Spleen (tissue), 11 donors: Measurements from ENCODE around the gene COL16A1. TPM values are rescaled to one million over a fixed set of nuclear protein-coding genes. Genes with fewer than 3 reads are reported as not detected.

Experiments
- DNase-seq: peaks from one replicate; pipeline ENCODE4 v3.0.0-alpha.2; 2020
- H3K27ac ChIP-seq, 8 donors: fragments of 200-600 bp; sonication (generic) in 7 of 8; 1 replicate in 4 of 8; 2 replicates in 4 of 8; pipeline versions ENCODE4 v1.5.0 to v1.8.0; 2016 to 2021; ENCODE audit warnings: inconsistent platforms in 4 of 8, mild to moderate bottlenecking in 4 of 8, moderate library complexity in 1 of 8
- H3K27me3 ChIP-seq, 7 donors: fragments of 200-600 bp; sonication (generic) in 6 of 7; replicated peaks in 1 of 7; 1 replicate in 4 of 7; 2 replicates in 3 of 7; pipeline versions ENCODE4 v1.5.0 to v1.8.0; 2016 to 2021; ENCODE audit warnings: inconsistent platforms in 3 of 7, mild to moderate bottlenecking in 1 of 7
- H3K36me3 ChIP-seq, 6 donors: fragments of 200-600 bp; sonication (generic) in 5 of 6; 1 replicate in 4 of 6; 2 replicates in 2 of 6; pipeline versions ENCODE4 v1.5.0 to v1.8.0; 2016 to 2021; ENCODE audit warnings: inconsistent platforms in 2 of 6
- H3K4me1 ChIP-seq, 6 donors: fragments of 200-600 bp; sonication (generic) in 5 of 6; 1 replicate in 3 of 6; 2 replicates in 3 of 6; pipeline versions ENCODE4 v1.5.0 to v1.8.0; 2016 to 2021; ENCODE audit warnings: inconsistent platforms in 3 of 6
- H3K4me3 ChIP-seq, 8 donors: fragments of 200-600 bp; sonication (generic) in 7 of 8; 1 replicate in 4 of 8; 2 replicates in 4 of 8; pipeline versions ENCODE4 v1.5.0 to v1.8.0; 2016 to 2021; ENCODE audit warnings: inconsistent platforms in 4 of 8, mild to moderate bottlenecking in 4 of 8, moderate library complexity in 2 of 8
- H3K9me3 ChIP-seq, 8 donors: fragments of 200-600 bp; sonication (generic) in 7 of 8; 1 replicate in 4 of 8; 2 replicates in 4 of 8; pipeline versions ENCODE4 v1.5.0 to v1.8.0; 2016 to 2021; ENCODE audit warnings: inconsistent platforms in 4 of 8
- POLR2A ChIP-seq, 3 donors: fragments of 450-650 bp; IDR thresholded peaks; one replicate each; pipeline ENCODE4 v1.5.1; 2017; ENCODE audit warnings: antibody characterized with exemption in 3 of 3, mild to moderate bottlenecking in 1 of 3
- POLR2AphosphoS5 ChIP-seq, 3 donors: sonication (generic); formaldehyde crosslinking; IDR thresholded peaks; one replicate each; pipeline ENCODE4 v1.5.1; 2017; ENCODE audit warnings: antibody characterized with exemption in 3 of 3
- WGBS, 5 donors: extraction: QIAGEN DNeasy Blood & Tissue Kit in 3 of 5; methylation state at CpG; one replicate each; pipeline versions ENCODE4 v1.1.5 to v1.1.7; 2013 to 2018; 5-methylcytosine and 5-hydroxymethylcytosine counted together
- intact Hi-C: fragments of 100-400 bp; cut with DNase I; formaldehyde crosslinking; loops from one replicate; pipeline ENCODE4 v1.15.0; 2023; ENCODE audit warnings: low total_unique reads
- polyA plus RNA-seq, 3 donors: library from polyadenylated mRNA; stranded (reverse); fragments of 200-250 nt; gene quantifications; one replicate each; pipeline ENCODE4 v1.2.1, GENCODE V29; 2013
- total RNA-seq, 7 donors: library from RNA; depleted of rRNA in 3 of 7; stranded (reverse); fragments of >200 nt in 3 of 7; fragmentation: NEBNext Ultra II Directional in 4 of 7; extraction: Animal tissue kit (Norgen Biotek cat#: 25700) in 4 of 7; gene quantifications; one replicate each; pipeline versions ENCODE4 v1.1.0 to v1.2.1, GENCODE V29; 2016 to 2021
- TF ChIP-seq, protein P1 (sequence below), 11 experiments: fragments of 200-600 bp in 7 of 11; fragments of 450-650 bp in 4 of 11; sonication (generic) in 4 of 11; IDR thresholded peaks in 8 of 11; conservative IDR thresholded peaks in 3 of 11; 1 replicate in 7 of 11; 2 replicates in 4 of 11; pipeline versions ENCODE4 v1.4.0 to v1.8.0; 2016 to 2021; ENCODE audit warnings: antibody characterized with exemption in 11 of 11, inconsistent platforms in 4 of 11, mild to moderate bottlenecking in 1 of 11
- donor health status: healthy with polysubstance abuse.
- donor health status: DM: no; HTN: no; CAD: no; lungs with moderate emphysema.
- donor health status: DM: no; HTN: no; CAD: no.
- donor health status: Bipolar disorder and iron deficiency.
- donor health status: healthy.
- donor health status: DM: no; HTN: no; CAD: no.
- donor health status: DM: yes; HTN: yes; CAD: no.

The COL16A1 gene
- total and polyA plus RNA-seq, 10 donors: 4.7 to 25.6 (median 12.5) TPM

GRCh38 chr1:31669786-31670592 lies 33.8 kb downstream of the COL16A1 start:
- peak overlapping the region in 2 of 8 donors; percentile 11 to 28 for H3K4me3 ChIP-seq
- peaks cover 10 to 38% (median 24%) of the 10 kb centered on the region in 6 donors for H3K4me1 ChIP-seq
- H3K9me3 ChIP-seq: no peaks in the 10 kb centered on the region
- H3K27ac ChIP-seq: peak overlapping the region in 4 of 8 donors; percentile 56 to 66 (median 61)
- WGBS, 5 donors: 8 to 16% (median 12%) methylated on average over 30 of the region's 30 CpGs
- TF ChIP-seq, protein P1, sequence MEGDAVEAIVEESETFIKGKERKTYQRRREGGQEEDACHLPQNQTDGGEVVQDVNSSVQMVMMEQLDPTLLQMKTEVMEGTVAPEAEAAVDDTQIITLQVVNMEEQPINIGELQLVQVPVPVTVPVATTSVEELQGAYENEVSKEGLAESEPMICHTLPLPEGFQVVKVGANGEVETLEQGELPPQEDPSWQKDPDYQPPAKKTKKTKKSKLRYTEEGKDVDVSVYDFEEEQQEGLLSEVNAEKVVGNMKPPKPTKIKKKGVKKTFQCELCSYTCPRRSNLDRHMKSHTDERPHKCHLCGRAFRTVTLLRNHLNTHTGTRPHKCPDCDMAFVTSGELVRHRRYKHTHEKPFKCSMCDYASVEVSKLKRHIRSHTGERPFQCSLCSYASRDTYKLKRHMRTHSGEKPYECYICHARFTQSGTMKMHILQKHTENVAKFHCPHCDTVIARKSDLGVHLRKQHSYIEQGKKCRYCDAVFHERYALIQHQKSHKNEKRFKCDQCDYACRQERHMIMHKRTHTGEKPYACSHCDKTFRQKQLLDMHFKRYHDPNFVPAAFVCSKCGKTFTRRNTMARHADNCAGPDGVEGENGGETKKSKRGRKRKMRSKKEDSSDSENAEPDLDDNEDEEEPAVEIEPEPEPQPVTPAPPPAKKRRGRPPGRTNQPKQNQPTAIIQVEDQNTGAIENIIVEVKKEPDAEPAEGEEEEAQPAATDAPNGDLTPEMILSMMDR (IDR thresholded peaks at IDR 0.05 in 8 of 11, conservative IDR thresholded peaks at IDR 0.05 in 3 of 11): peak in 1 of 11 experiments; percentile 8
- TF ChIP-seq POLR2AphosphoS5 (IDR thresholded peaks at IDR 0.05) (peak in 1 of 3 donors; percentile 6), POLR2A (IDR thresholded peaks at IDR 0.05) (no peak)
- peaks cover 0 to 34% (median 5%) of the 10 kb centered on the region in 7 donors for H3K27me3 ChIP-seq
- DNase-seq: no peak
- intact Hi-C loops: loop anchor here (10.0 kb wide), 1 partner anchor 45 kb away; no protein-coding TSS in a partner anchor
- H3K36me3 ChIP-seq: no peaks in the 10 kb centered on the region

- no peak for TF ChIP-seq POLR2A (IDR thresholded peaks at IDR 0.05)
- TF ChIP-seq, protein P1 (IDR thresholded peaks at IDR 0.05 in 8 of 11, conservative IDR thresholded peaks at IDR 0.05 in 3 of 11): no peak
- no peak for TF ChIP-seq POLR2AphosphoS5 (IDR thresholded peaks at IDR 0.05)
- H3K27me3 ChIP-seq: peaks cover 0 to 34% (median 5%) of the 10 kb centered on the region in 7 donors
- no peaks in the 10 kb centered on the region for H3K9me3 ChIP-seq
- H3K36me3 ChIP-seq: no peaks in the 10 kb centered on the region
- 54 to 74% (median 58%) methylated on average over 7 of the region's 7 CpGs for WGBS, 5 donors
- no peak overlapping the region for H3K27ac ChIP-seq
- H3K4me3 ChIP-seq: no peak overlapping the region
- intact Hi-C loops: loop anchor here (10.0 kb wide), 1 partner anchor 45 kb away; no protein-coding TSS in a partner anchor
- DNase-seq: no peak
- H3K4me1 ChIP-seq: peaks cover 10 to 38% (median 24%) of the 10 kb centered on the region in 6 donors
These were observed 34.4 kb downstream of the COL16A1 start for GRCh38 chr1:31669433-31669785.

- Histone ChIP-seq H3K36me3 (no peaks in the 10 kb centered on the region), H3K4me1 (peaks cover 10 to 46% (median 24%) of the 10 kb centered on the region in 6 donors), H3K27me3 (peaks cover 0 to 37% (median 5%) of the 10 kb centered on the region in 7 donors), H3K27ac (no peak overlapping the region), H3K9me3 (no peaks in the 10 kb centered on the region), H3K4me3 (no peak overlapping the region)
- intact Hi-C loops: loop anchor here (10.0 kb wide), 1 partner anchor 46 kb away; no protein-coding TSS in a partner anchor
- DNase-seq: no peak
- WGBS, 5 donors: 81 to 90% (median 83%) methylated on average over 9 to 11 of the region's 11 CpGs
- TF ChIP-seq, protein P1 (IDR thresholded peaks at IDR 0.05 in 8 of 11, conservative IDR thresholded peaks at IDR 0.05 in 3 of 11): no peak
- no peak for TF ChIP-seq POLR2A (IDR thresholded peaks at IDR 0.05)
- TF ChIP-seq POLR2AphosphoS5 (IDR thresholded peaks at IDR 0.05): no peak
These were observed 35.4 kb downstream of the COL16A1 start for GRCh38 chr1:31668303-31668883.
